ENCODE measurements around the gene TAX1BP3. TPM values are rescaled to one million over a fixed set of nuclear protein-coding genes. Genes with fewer than 3 reads are reported as not detected.

TAX1BP3 gene
- total and polyA plus RNA-seq, 2 of the 13 experiments (the other 11 are each of a cell fraction or from before 2014, with no cell fraction given): 16.7 to 45.1 TPM

DNA sequence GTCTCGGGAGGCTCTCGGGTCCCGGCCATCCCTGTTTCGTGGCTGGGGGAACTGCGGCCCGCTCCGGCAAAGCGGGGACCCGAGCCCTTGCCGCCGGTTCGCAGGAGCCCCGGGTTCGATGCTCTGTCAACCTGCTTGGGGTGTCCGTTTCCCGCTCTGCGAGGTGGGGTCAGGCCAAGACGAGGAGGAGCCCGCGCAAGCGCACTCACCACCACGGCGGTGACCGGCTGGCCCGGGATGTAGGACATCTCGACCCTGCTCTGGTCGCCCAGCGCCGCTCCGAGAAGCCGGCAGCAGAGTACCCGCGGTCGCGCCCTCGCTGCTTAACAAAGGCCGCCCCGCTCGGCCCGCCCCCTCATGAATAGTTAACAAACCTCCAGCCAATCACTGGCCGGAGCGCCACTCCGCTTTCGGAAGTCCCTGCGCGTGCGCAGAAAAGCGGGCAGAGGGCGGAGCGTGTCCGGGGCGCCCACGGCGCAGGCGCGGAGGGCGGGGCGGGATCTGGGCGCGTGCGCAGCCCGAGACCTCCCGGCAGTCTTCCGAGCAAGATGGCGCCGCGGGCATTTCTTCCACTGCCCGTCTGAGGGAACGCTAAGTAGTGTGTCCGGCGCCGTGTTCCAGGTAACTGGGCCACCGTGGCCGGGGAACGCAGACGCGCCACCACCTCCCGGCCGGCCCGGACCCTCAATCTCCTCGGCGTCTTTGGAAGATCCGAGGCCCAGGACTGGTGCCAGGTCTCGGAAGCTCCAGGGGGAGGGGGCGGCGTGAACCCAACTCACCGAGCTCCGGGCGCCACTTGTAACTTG, at the start of gene TAX1BP3, which contains the start of gene EMC6 (continued):
- TF ChIP-seq, protein P1, sequence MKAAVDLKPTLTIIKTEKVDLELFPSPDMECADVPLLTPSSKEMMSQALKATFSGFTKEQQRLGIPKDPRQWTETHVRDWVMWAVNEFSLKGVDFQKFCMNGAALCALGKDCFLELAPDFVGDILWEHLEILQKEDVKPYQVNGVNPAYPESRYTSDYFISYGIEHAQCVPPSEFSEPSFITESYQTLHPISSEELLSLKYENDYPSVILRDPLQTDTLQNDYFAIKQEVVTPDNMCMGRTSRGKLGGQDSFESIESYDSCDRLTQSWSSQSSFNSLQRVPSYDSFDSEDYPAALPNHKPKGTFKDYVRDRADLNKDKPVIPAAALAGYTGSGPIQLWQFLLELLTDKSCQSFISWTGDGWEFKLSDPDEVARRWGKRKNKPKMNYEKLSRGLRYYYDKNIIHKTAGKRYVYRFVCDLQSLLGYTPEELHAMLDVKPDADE (CRISPR knock-in tag; IDR thresholded peaks at IDR 0.05): peak; percentile 53
- TF ChIP-seq NR2F6 (IDR thresholded peaks at IDR 0.05) (no peak), NR2F6 (CRISPR knock-in tag; IDR thresholded peaks at IDR 0.05) (0 out of 2 replicates have a peak, but pooled peaks have one; percentile 26), SMARCC2 (IDR thresholded peaks at IDR 0.05) (no peak), HDAC2 (CRISPR knock-in tag; IDR thresholded peaks at IDR 0.05) (no peak), IKZF1 (IDR thresholded peaks at IDR 0.05) (no peak), ZBTB21 (CRISPR knock-in tag; IDR thresholded peaks at IDR 0.05) (peak; percentile 41), TCF7L2 (IDR thresholded peaks at IDR 0.05; ENCODE audit: low read depth, low read length) (no peak), ZNF3 (CRISPR knock-in tag; IDR thresholded peaks at IDR 0.05) (no peak), NCOR1 (IDR thresholded peaks at IDR 0.05; ENCODE audit: borderline replicate concordance, low read length) (no peak), DR1 (CRISPR knock-in tag; IDR thresholded peaks at IDR 0.05) (peak; percentile 95), ZNF138 (CRISPR knock-in tag; IDR thresholded peaks at IDR 0.05; ENCODE audit: low read depth) (peak; percentile 84; the same call in 1 of the 2 replicates), ZNF781 (CRISPR knock-in tag; IDR thresholded peaks at IDR 0.05; ENCODE audit: borderline replicate concordance, not compliant biosample characterization) (peak; percentile 15), GATAD1 (CRISPR knock-in tag; IDR thresholded peaks at IDR 0.05) (peak; percentile 94), NRL (CRISPR knock-in tag; IDR thresholded peaks at IDR 0.05; ENCODE audit: borderline replicate concordance) (peak; percentile 41; the same call in 1 of the 2 replicates)
- TF ChIP-seq, protein P2, sequence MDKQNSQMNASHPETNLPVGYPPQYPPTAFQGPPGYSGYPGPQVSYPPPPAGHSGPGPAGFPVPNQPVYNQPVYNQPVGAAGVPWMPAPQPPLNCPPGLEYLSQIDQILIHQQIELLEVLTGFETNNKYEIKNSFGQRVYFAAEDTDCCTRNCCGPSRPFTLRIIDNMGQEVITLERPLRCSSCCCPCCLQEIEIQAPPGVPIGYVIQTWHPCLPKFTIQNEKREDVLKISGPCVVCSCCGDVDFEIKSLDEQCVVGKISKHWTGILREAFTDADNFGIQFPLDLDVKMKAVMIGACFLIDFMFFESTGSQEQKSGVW (CRISPR knock-in tag; IDR thresholded peaks at IDR 0.05; ENCODE audit: borderline replicate concordance): no peak; the same call in 1 of the 2 replicates
- TF ChIP-seq, protein P3, sequence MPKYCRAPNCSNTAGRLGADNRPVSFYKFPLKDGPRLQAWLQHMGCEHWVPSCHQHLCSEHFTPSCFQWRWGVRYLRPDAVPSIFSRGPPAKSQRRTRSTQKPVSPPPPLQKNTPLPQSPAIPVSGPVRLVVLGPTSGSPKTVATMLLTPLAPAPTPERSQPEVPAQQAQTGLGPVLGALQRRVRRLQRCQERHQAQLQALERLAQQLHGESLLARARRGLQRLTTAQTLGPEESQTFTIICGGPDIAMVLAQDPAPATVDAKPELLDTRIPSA (CRISPR knock-in tag; IDR thresholded peaks at IDR 0.05; ENCODE audit: borderline replicate concordance): peak; percentile 90; the same call in 1 of the 2 replicates
- TF ChIP-seq, protein P4, sequence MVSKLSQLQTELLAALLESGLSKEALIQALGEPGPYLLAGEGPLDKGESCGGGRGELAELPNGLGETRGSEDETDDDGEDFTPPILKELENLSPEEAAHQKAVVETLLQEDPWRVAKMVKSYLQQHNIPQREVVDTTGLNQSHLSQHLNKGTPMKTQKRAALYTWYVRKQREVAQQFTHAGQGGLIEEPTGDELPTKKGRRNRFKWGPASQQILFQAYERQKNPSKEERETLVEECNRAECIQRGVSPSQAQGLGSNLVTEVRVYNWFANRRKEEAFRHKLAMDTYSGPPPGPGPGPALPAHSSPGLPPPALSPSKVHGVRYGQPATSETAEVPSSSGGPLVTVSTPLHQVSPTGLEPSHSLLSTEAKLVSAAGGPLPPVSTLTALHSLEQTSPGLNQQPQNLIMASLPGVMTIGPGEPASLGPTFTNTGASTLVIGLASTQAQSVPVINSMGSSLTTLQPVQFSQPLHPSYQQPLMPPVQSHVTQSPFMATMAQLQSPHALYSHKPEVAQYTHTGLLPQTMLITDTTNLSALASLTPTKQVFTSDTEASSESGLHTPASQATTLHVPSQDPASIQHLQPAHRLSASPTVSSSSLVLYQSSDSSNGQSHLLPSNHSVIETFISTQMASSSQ (IDR thresholded peaks at IDR 0.05; ENCODE audit: low read depth): no peak
- TF ChIP-seq, protein P4 (CRISPR knock-in tag; IDR thresholded peaks at IDR 0.05; ENCODE audit: borderline replicate concordance): no peak
- TF ChIP-seq, protein P5, sequence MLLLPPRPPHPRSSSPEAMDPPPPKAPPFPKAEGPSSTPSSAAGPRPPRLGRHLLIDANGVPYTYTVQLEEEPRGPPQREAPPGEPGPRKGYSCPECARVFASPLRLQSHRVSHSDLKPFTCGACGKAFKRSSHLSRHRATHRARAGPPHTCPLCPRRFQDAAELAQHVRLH (CRISPR knock-in tag; IDR thresholded peaks at IDR 0.05; ENCODE audit: borderline replicate concordance, low read depth): no peak; the same call in 1 of the 2 replicates
- TF ChIP-seq, protein P6, sequence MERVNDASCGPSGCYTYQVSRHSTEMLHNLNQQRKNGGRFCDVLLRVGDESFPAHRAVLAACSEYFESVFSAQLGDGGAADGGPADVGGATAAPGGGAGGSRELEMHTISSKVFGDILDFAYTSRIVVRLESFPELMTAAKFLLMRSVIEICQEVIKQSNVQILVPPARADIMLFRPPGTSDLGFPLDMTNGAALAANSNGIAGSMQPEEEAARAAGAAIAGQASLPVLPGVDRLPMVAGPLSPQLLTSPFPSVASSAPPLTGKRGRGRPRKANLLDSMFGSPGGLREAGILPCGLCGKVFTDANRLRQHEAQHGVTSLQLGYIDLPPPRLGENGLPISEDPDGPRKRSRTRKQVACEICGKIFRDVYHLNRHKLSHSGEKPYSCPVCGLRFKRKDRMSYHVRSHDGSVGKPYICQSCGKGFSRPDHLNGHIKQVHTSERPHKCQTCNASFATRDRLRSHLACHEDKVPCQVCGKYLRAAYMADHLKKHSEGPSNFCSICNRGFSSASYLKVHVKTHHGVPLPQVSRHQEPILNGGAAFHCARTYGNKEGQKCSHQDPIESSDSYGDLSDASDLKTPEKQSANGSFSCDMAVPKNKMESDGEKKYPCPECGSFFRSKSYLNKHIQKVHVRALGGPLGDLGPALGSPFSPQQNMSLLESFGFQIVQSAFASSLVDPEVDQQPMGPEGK (CRISPR knock-in tag; IDR thresholded peaks at IDR 0.05): no peak
